Epidermal melanocyte (primary cell): Measurements from ENCODE around the gene TNIK.

ENCODE experiments used
- DNase-seq: peaks from one replicate; pipeline ENCODE4 v3.0.0; 2011; ENCODE audit warnings: low spot score; ENCODE audit not compliant: insufficient read length

Gene TNIK

GRCh38 chr3:171420667-171421066 lies 39.5 kb downstream of the TNIK start:
- no peak for DNase-seq

GRCh38 chr3:171419457-171419856 lies 40.7 kb downstream of the TNIK start:
- DNase-seq: no peak

- no peak for DNase-seq
Observed at GRCh38 chr3:171417813-171418212, 42.4 kb downstream of the TNIK start.

- no peak for DNase-seq
Observed at GRCh38 chr3:171417137-171417536, 43.1 kb downstream of the TNIK start.

- DNase-seq: no peak
Observed at GRCh38 chr3:171416666-171417065, 43.5 kb downstream of the TNIK start.

GRCh38 chr3:171416061-171416460 lies 44.1 kb downstream of the TNIK start:
- DNase-seq: no peak

GRCh38 chr3:171415070-171415469 lies 45.1 kb downstream of the TNIK start:
- no peak for DNase-seq

- no peak for DNase-seq
Observed at GRCh38 chr3:171412473-171412872, 47.7 kb downstream of the TNIK start.

- DNase-seq: no peak
Observed at GRCh38 chr3:171412054-171412453, 48.2 kb downstream of the TNIK start.

GRCh38 chr3:171410186-171410585 lies 50.0 kb downstream of the TNIK start:
- DNase-seq: no peak

- no peak for DNase-seq
Observed at GRCh38 chr3:171407759-171408158, 52.4 kb downstream of the TNIK start.

- DNase-seq: no peak
Observed at GRCh38 chr3:171404376-171404967, 55.7 kb downstream of the TNIK start.

GRCh38 chr3:171402281-171402680 lies 57.9 kb downstream of the TNIK start:
- DNase-seq: no peak

- DNase-seq: no peak
Observed at GRCh38 chr3:171401432-171401831, 58.8 kb downstream of the TNIK start.

GRCh38 chr3:171399842-171400241 lies 60.4 kb downstream of the TNIK start:
- DNase-seq: no peak

GRCh38 chr3:171398343-171398742 lies 61.9 kb downstream of the TNIK start:
- no peak for DNase-seq

GRCh38 chr3:171397089-171397488 lies 63.1 kb downstream of the TNIK start:
- no peak for DNase-seq

GRCh38 chr3:171396048-171396447 lies 64.2 kb downstream of the TNIK start:
- no peak for DNase-seq

- DNase-seq: no peak
Observed at GRCh38 chr3:171393032-171393744, 67.0 kb downstream of the TNIK start.

GRCh38 chr3:171391432-171391831 lies 68.8 kb downstream of the TNIK start:
- no peak for DNase-seq

- DNase-seq: no peak
Observed at GRCh38 chr3:171390051-171390941, 69.9 kb downstream of the TNIK start.

GRCh38 chr3:171389491-171389890 lies 70.7 kb downstream of the TNIK start:
- no peak for DNase-seq
